Stimulated activated CD8-positive, alpha-beta memory T cell treated with anti-CD3 and anti-CD28 coated beads, Interleukin-2, amount 100 ng/mL, for 1 hour (primary cell): ENCODE measurements around the gene IL17C.

Experiments used
- DNase-seq, 2 donors: peaks; one replicate each; pipeline ENCODE4 v3.0.0-alpha.2; 2020; ENCODE audit warnings: low read depth in 2 of 2

Gene IL17C

GRCh38 chr16:88685156-88686061 lies 47.0 kb downstream of the IL17C start:
- DNase-seq: peak in 1 of 2 donors; percentile 51

GRCh38 chr16:88686062-88686438 lies 47.7 kb downstream of the IL17C start:
- DNase-seq: no peak

GRCh38 chr16:88686439-88687253 lies 48.3 kb downstream of the IL17C start, which contains the start of gene SNAI3:
Gene SNAI3 (minus strand): TSS chr16:88686507. CDS start chr16:88686406, 101 bp downstream.
- peak; percentile 65 to 70 for DNase-seq

GRCh38 chr16:88687254-88687576 lies 48.8 kb downstream of the IL17C start:
- DNase-seq: no peak

GRCh38 chr16:88687676-88688012 lies 49.3 kb downstream of the IL17C start:
- no peak for DNase-seq

- DNase-seq: no peak
Observed at GRCh38 chr16:88688013-88688778, 49.8 kb downstream of the IL17C start.
